Middle frontal gyrus (tissue), 1 donor: ENCODE data around the gene NHERF1.

ENCODE experiments used
- DNase-seq: peaks from one replicate; pipeline ENCODE4 v3.0.0-alpha.2; 2015; ENCODE audit warnings: low spot score; ENCODE audit errors: extremely low spot score

The NHERF1 gene

DNA sequence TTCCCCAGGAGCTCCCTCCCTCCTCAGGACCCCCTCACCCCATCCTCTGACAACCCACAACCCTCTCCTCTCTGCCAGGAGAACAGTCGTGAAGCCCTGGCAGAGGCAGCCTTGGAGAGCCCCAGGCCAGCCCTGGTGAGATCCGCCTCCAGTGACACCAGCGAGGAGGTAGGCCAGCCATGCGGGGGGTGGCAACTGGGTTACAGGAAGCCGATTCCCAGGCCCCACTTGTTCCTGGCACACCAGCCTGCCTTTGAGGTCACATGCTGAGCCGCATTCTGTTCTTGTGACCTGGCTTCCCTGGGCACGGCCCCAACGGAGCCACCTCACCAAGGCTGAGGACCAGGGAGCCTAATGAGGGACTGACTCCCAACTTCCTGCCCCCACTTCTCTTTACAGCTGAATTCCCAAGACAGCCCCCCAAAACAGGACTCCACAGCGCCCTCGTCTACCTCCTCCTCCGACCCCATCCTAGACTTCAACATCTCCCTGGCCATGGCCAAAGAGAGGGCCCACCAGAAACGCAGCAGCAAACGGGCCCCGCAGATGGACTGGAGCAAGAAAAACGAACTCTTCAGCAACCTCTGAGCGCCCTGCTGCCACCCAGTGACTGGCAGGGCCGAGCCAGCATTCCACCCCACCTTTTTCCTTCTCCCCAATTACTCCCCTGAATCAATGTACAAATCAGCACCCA lies 19.8 kb downstream of the NHERF1 start:
- DNase-seq = no peak

GRCh38 chr17:74768763-74769114 lies 20.3 kb downstream of the NHERF1 start:
- no peak for DNase-seq

DNA sequence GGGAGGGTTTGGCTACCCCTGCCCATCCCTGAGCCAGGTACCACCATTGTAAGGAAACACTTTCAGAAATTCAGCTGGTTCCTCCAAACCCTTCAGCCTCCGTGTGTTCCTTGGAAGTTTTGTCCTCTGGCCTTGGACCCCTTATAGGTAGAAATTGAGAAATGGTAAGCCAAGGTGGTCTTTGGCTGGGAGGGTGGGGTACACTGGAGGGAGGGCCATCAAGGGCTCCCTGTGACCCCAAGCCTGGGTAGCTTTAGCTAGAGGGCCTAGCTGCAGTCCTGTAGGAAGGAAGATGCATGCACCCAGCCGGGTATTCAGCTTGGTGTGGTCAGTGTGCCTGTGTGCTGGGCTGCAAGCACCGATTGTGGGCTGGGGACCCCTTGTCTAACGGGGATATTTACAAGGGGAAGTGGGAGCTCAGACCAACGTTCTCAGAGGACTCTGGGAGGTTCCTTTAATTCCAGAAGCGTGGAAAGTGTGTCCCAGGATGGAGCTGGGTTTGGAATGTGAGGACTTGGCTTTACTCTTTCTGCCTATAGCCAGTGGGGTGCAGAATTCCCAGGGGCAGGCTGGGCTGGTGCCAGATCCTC lies 20.9 kb downstream of the NHERF1 start:
- DNase-seq = no peak

DNA sequence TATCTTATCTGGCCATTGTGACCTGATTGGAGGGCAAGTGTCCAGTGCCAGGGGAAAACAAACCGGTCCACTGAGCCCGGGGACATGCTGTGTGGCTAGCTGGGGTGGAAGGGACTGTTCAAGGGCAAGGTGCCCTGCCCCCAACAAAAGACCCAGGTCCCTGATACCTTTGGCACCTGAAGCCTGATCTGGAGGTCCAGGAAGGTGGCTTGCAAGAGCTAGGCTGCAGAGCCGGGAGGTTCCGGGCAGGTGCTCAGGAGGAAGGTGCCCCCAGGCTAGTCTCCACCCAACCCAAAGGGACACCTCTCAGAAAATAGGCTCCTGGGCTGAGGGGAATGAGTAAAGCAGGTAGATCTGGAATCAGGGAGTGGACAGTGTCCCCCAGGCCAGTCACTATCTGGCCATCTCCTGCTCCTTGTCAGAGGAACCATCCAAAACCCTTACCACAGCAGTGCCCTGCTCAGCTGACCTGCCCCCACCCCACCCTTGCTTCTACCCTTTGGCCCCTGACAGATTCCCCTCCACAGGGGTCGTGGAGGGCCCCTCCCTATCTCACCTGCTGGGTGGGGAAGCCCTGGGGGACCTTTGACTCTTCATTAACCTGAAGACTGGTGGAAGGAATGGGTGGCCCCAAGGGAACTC lies 21.5 kb downstream of the NHERF1 start:
- DNase-seq = no peak

DNA sequence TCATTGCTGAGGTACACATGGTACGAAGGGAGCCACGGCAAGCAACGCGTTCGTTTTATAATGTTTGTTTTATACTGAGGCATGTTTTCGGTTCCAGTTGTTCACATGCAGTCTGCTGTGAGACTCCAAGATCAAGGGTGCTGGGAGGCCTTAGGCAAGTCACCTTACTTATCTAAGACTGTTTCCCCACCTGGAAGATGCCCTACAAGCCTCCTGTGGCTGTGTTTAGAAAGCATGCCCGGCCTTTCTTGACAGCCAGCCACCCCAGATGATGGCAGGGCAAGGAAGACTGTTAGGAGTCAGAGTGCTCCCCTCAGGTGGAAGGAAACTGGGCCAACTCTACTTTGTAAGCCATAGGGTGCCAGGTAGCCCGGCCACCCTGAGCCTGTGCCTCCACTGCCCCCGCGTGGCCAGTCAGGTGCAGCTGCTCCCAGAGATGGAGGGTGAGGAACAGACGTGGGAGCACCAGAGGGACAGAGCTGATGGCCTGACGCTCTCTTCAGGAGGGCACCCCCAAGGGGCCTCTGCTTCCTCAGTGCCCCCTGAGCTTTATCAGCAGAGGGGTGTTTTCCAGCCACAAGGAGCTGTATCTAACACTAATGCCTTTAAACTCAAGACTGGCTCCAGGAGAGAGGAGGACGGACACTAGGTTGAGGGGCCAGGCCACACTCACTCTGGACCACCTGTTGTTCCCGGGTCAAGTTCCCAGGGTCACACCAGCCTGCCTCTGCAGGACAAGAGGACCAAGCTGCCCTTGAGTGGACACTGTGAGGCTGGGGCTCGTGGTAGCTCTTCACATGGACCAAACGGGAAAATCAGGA lies 22.3 kb downstream of the NHERF1 start:
- no peak for DNase-seq

- DNase-seq = no peak
These were observed 23.0 kb downstream of the NHERF1 start for GRCh38 chr17:74771319-74771914.

DNA sequence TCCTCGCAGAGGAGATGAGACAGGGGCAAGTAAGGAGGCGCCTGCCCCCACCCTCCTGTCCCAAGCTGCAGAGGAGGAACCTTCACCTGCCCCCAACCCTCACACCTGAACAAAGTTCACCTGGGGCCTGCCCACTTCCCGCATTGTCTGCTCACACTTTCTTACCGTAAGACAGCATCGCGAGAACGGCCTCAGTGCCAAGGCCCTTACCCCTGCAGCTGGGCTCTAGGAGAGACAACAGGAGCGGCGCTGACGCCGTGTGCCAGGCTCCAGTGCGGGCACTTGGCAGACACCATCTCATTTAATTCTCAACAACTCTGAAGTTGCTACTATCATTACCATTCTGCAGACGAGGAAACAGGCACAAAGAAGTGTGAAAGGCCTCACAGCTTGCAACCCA lies 23.6 kb downstream of the NHERF1 start:
- no peak for DNase-seq

DNA sequence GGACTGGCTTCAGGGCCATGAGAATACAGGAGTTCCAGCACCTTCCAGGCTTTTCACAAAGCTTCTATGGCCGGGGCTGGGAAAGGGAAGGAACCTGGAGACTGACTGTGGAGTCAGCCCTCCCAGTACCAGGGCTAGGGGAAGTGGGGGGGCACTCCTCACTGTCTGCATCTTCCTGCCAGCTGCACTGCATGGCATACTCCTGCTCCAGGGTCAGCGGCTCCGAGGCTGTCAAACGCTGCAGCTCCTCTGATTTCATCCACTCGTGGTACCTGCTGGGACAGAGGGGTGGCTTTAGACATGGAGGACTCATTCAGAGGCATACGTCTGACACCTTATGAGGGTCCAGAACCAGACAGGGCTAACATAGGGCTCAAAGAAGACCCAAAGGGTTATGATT lies 25.0 kb downstream of the NHERF1 start:
- no peak for DNase-seq

- DNase-seq = no peak
These were observed 25.5 kb downstream of the NHERF1 start for GRCh38 chr17:74773871-74774286.

- no peak for DNase-seq
These were observed 27.1 kb downstream of the NHERF1 start for GRCh38 chr17:74775409-74776043.

DNA sequence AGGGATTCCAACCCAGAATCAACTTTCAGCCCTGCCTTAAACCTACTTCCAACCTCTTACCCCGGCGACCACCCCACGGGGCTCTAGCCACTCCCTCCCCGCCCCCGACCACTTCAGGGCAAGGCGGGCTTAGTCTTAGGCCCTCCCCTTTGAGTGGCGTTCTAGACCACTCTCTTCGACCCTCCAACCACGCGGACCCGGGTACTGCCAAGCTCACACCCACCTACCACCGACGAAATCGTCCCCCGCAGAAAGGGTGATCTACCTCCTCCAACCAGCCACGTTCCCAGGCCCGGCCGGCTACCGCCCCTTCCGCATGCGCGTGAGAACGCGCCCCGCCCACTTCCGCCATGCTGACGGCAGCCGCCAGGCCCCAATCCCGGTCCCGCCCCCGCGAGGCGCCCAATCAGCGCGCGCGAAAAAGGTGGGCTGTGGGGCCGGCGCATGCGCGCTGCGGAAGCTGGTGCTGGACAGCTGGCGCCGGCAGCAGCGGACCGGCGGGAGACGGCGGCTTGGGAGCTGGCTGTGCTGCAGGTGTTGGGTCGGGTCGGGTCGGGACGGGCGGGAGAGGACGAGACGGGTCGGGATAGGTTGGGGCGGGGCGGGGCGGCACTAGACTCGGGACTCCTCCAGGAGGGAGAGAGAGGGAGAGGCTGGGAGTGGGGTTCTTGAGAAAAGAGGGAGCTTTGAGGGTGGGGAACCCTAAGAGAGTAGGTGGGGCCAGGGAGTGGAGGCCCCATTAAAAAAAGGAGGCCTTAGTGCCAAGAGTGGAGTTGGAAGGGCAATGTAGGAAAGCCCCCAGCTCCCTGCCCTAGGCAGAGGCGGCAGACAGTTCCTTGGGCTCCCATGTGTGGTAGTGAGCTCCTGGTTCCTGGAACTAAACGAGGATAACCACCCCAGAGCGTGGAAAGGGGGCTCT lies 27.9 kb downstream of the NHERF1 start, which contains the start of gene NAT9:
Gene NAT9 (minus strand): TSS at position 302 of the 919 bp plus-strand sequence. CDS start 647 bp downstream, outside the sequence.
- DNase-seq = peak; percentile 91

DNA sequence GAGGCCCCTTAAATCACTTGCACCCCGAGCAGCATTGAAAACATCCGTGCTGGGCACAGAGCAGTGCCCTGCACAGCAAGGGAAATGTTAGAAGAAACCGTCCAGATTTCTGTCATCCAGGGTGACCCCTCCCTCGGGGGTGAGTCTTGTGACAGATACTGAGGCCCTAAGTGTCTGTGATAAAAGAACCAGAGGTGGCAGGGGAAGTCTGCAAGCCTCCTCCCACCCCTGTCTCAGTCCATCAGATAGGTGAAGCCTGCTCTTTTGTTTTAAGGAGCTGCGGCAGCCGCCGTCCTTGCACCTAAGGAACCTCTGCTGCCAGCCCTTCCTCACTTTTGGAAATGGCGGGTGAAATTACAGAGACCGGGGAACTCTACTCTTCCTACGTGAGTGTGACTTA lies 28.6 kb downstream of the NHERF1 start:
- no peak for DNase-seq

GRCh38 chr17:74777901-74778515 lies 29.6 kb downstream of the NHERF1 start:
- DNase-seq = no peak

GRCh38 chr17:74778960-74779359 lies 30.5 kb downstream of the NHERF1 start:
- DNase-seq = no peak

GRCh38 chr17:74779501-74779900 lies 31.1 kb downstream of the NHERF1 start:
- DNase-seq = no peak

DNA sequence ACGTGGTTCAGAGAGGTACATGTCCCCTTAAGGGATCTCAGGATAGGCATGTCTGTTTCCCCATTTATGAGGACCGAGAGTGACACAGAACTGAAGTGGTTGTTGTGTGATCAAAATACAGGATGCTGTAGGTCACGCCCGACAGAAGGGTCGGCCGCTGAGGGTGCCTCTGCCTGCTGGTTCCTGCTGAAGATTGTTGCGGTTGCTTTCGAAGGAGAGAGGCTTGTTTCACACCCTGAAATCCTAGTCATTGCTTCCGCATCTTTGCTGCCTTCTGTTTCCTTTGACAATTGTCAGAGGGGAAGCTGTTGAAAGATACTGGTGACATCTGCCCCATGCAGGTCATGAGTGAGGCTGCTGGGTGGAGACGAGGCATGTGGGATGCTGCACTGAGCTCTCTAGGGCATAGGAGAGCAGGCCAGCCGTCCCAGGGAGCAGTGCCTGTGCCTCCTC lies 31.5 kb downstream of the NHERF1 start:
- no peak for DNase-seq

DNA sequence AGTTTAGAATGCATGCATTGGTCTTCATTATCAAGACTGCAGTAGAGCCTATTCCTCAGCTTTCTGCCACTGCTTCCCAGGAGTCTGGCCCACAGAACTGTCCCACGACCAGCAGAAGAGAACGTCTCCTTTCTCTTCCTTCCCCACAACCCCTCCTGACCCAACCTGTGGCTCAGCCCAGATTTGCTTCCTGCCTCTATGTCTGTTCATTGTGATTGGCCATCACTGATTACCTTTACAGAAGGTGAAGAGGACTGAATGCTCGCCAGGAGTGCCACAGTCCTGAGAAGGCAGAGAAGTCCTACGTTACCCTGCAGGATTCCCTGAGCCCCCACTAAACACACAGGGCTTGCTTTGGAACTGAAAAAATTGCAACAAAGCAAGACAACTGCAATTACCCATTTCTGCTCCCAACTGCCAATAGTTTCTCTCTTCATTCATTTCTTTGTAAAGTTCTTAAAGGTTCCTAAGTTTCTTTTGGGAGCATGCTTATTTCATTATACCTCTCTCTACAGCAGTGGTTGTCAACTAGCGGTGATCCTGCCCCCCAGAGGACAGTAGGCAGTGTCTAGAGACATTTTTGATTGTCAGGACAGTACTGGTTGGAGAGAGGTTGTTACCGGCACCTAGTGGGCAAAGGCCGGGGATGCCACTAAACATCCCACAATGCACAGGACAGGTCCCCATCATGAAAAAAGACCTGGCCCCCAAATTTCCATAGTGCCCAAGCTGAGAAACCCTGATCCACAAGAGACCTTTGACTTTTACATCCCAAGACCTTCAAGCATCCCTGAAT lies 32.2 kb downstream of the NHERF1 start:
- no peak for DNase-seq

- no peak for DNase-seq
These were observed 34.1 kb downstream of the NHERF1 start for GRCh38 chr17:74782571-74782970.
